ENCODE results near the gene RAB5B.
"Not testable (repeated sequence)": the region's sequence is repeated elsewhere in the genome, so short reads cannot be mapped to it uniquely, and the experiment has no call there.

GRCh38 chr12:56003376-56003775, 29.5 kb downstream of the RAB5B start:
- not testable (repeated sequence) for TF ChIP-seq POLR2A (IDR thresholded peaks at IDR 0.05; ENCODE audit: low read length); GATA1 (IDR thresholded peaks at IDR 0.05; ENCODE audit: low read depth, low read length)

All from erythroblast (primary cell).